DOHH2 (cell line): ENCODE results near the gene ESPN.
A peak's percentile ranks its signal among the peaks of the same experiment; 100 is the strongest.

ENCODE experiments used
- H3F3A ChIP-seq: fragments of 200-600 bp; sonication (generic), shearing (Covaris generic); 2 replicates; pipeline ENCODE4 v1.6.0; 2016; ENCODE audit warnings: antibody characterized with exemption, mild to moderate bottlenecking; ENCODE audit not compliant: control insufficient read depth, insufficient read depth
- H3K27ac ChIP-seq: fragments of 200-600 bp; sonication (generic); 2 replicates; pipeline ENCODE4 v1.5.1; 2014; ENCODE audit warnings: low read depth, mild to moderate bottlenecking, low read length, moderate library complexity
- H3K27me3 ChIP-seq: fragments of 200-600 bp; sonication (generic); 2 replicates; pipeline ENCODE4 v1.6.1; 2014; ENCODE audit warnings: mild to moderate bottlenecking, low read length, mixed read lengths; ENCODE audit not compliant: control insufficient read depth
- H3K36me3 ChIP-seq: fragments of 200-600 bp; sonication (generic); 2 replicates; pipeline ENCODE4 v1.6.1; 2014; ENCODE audit warnings: mild to moderate bottlenecking, low read length, moderate library complexity, mixed read lengths; ENCODE audit not compliant: control insufficient read depth
- H3K4me1 ChIP-seq: fragments of 200-600 bp; sonication (generic); 2 replicates; pipeline ENCODE4 v1.6.1; 2014; ENCODE audit warnings: mild to moderate bottlenecking, low read length, mixed read lengths; ENCODE audit not compliant: control insufficient read depth
- H3K4me2 ChIP-seq: fragments of 200-600 bp; sonication (generic); 2 replicates; pipeline ENCODE4 v1.6.0; 2014; ENCODE audit warnings: mild to moderate bottlenecking, low read length, moderate library complexity
- H3K4me3 ChIP-seq: fragments of 200-600 bp; sonication (generic); 2 replicates; pipeline ENCODE4 v1.5.1; 2014; ENCODE audit warnings: mild to moderate bottlenecking, low read length, mixed read lengths
- H3K79me2 ChIP-seq: fragments of 200-600 bp; sonication (generic); 2 replicates; pipeline ENCODE4 v1.6.1; 2014; ENCODE audit warnings: mild to moderate bottlenecking, low read length, mixed read lengths; ENCODE audit not compliant: control insufficient read depth
- H3K9me2 ChIP-seq: fragments of 200-600 bp; sonication (generic); replicated peaks from 2 replicates; pipeline ENCODE4 v1.6.1; 2014; ENCODE audit warnings: mild to moderate bottlenecking, low read length, mixed read lengths; ENCODE audit not compliant: control insufficient read depth
- H3K9me3 ChIP-seq: fragments of 200-600 bp; sonication (generic); 2 replicates; pipeline ENCODE4 v1.6.1; 2014; ENCODE audit warnings: antibody characterized with exemption, low read length, mixed read lengths; ENCODE audit not compliant: control insufficient read depth, insufficient read depth
- H4K20me1 ChIP-seq: fragments of 200-600 bp; sonication (generic); 2 replicates; pipeline ENCODE4 v1.6.0; 2014; ENCODE audit warnings: low read depth, mild to moderate bottlenecking, antibody characterized with exemption, low read length, moderate library complexity; ENCODE audit not compliant: control insufficient read depth, insufficient read depth
- CTCF ChIP-seq: fragments of 200-600 bp; sonication (generic); IDR thresholded peaks from one replicate; pipeline ENCODE4 v1.5.1; 2014; ENCODE audit warnings: antibody characterized with exemption, mild to moderate bottlenecking, low read depth, low read length; ENCODE audit not compliant: poor library complexity, severe bottlenecking
- EZH2phosphoT487 ChIP-seq: fragments of 200-600 bp; sonication (generic); IDR thresholded peaks from 2 replicates; pipeline ENCODE4 v1.6.1; 2017; ENCODE audit warnings: borderline replicate concordance, mild to moderate bottlenecking, antibody characterized with exemption, low read length, moderate library complexity, mixed read lengths

ESPN gene

GRCh38 chr1:6471086-6471969, 46.8 kb downstream of the ESPN start:
- Histone ChIP-seq H3K27ac (no peak overlapping the region), H3K9me2 (no peaks in the 10 kb centered on the region), H3K79me2 (no peaks in the 10 kb centered on the region), H3F3A (no peaks in the 10 kb centered on the region), H4K20me1 (no peaks in the 10 kb centered on the region), H3K36me3 (no peaks in the 10 kb centered on the region), H3K27me3 (no peaks in the 10 kb centered on the region), H3K4me3 (no peak overlapping the region), H3K9me3 (no peaks in the 10 kb centered on the region), H3K4me2 (no peak overlapping the region), H3K4me1 (no peaks in the 10 kb centered on the region)
- TF ChIP-seq EZH2phosphoT487: no peak
- no peak for TF ChIP-seq CTCF

GRCh38 chr1:6471970-6472368, 47.4 kb downstream of the ESPN start:
- Histone ChIP-seq H3K4me1 (no peaks in the 10 kb centered on the region), H3K4me3 (no peak overlapping the region), H3K36me3 (no peaks in the 10 kb centered on the region), H3K79me2 (no peaks in the 10 kb centered on the region), H3K9me2 (no peaks in the 10 kb centered on the region), H4K20me1 (no peaks in the 10 kb centered on the region), H3K9me3 (no peaks in the 10 kb centered on the region), H3K27me3 (no peaks in the 10 kb centered on the region), H3K4me2 (no peak overlapping the region), H3K27ac (no peak overlapping the region), H3F3A (no peaks in the 10 kb centered on the region)
- TF ChIP-seq CTCF (no peak), EZH2phosphoT487 (no peak)

GRCh38 chr1:6472391-6472790, 47.8 kb downstream of the ESPN start:
- Histone ChIP-seq H3K4me3 (no peak overlapping the region), H3K79me2 (no peaks in the 10 kb centered on the region), H3K27ac (no peak overlapping the region), H3K4me2 (no peak overlapping the region), H3K4me1 (no peaks in the 10 kb centered on the region), H3K9me3 (no peaks in the 10 kb centered on the region), H3K27me3 (no peaks in the 10 kb centered on the region), H3F3A (no peaks in the 10 kb centered on the region), H3K9me2 (no peaks in the 10 kb centered on the region), H4K20me1 (no peaks in the 10 kb centered on the region), H3K36me3 (no peaks in the 10 kb centered on the region)
- TF ChIP-seq EZH2phosphoT487: no peak
- peak; percentile 63 for TF ChIP-seq CTCF
